B cell (primary cell): ENCODE results near the gene NAV2. TPM values are rescaled to one million over a fixed set of nuclear protein-coding genes. Genes with fewer than 3 reads are reported as not detected.

ENCODE experiments used
- ATAC-seq: fragments of 200-7000 bp; cut with Tn5 transposase; one replicate; pipeline ENCODE4 v1.10.0; 2021; ENCODE audit warnings: low read depth, mild to moderate bottlenecking, moderate number of reproducible peaks, moderate library complexity
- CTCF ChIA-PET: fragments of 350-600 bp; sonication (Branson Sonifier 250); formaldehyde crosslinking; loops from one replicate; lab custom pipeline; 2021; ENCODE audit warnings: antibody characterized with exemption, inconsistent platforms; lab: Charles Lee
- POLR2A ChIA-PET: fragments of 350-600 bp; sonication (Branson Sonifier 250); formaldehyde crosslinking; loops from one replicate; lab custom pipeline; 2021; ENCODE audit warnings: antibody characterized with exemption; lab: Charles Lee
- DNase-seq: peaks from one replicate; pipeline ENCODE4 v3.0.0; 2013
- H2AFZ ChIP-seq: 2 replicates; pipeline ENCODE4 v1.6.1; 2012; ENCODE audit warnings: mild to moderate bottlenecking, low read depth, low read length; ENCODE audit not compliant: insufficient read depth, poor library complexity, severe bottlenecking
- H3K27ac ChIP-seq, 2 donors: 1 replicate in 1 of 2; 2 replicates in 1 of 2; pipeline ENCODE4 v1.5.1; 2012 to 2013; ENCODE audit warnings: low read length in 2 of 2, mild to moderate bottlenecking in 2 of 2, moderate library complexity in 1 of 2
- H3K27me3 ChIP-seq, 4 experiments: fragments of 200-600 bp in 1 of 4; sonication (generic) in 1 of 4; replicated peaks in 1 of 4; 1 replicate in 2 of 4; 2 replicates in 2 of 4; pipeline versions ENCODE4 v1.6.1 to v1.7.0; 2013 to 2016; ENCODE audit warnings: low read length in 3 of 4, mild to moderate bottlenecking in 2 of 4, mixed read lengths in 1 of 4, moderate library complexity in 1 of 4; ENCODE audit not compliant: insufficient read depth in 4 of 4, control insufficient read depth in 3 of 4; ENCODE audit errors: control extremely low read depth in 1 of 4
- H3K36me3 ChIP-seq, 2 experiments: replicated peaks in 1 of 2; 1 replicate in 1 of 2; 2 replicates in 1 of 2; pipeline versions ENCODE4 v1.6.1 to v1.7.1; 2013; ENCODE audit warnings: low read length in 1 of 2; ENCODE audit not compliant: insufficient read depth in 2 of 2, control insufficient read depth in 1 of 2; ENCODE audit errors: control extremely low read depth in 1 of 2, extremely low read depth in 1 of 2
- H3K4me1 ChIP-seq, 2 donors: fragments of 200-600 bp in 1 of 2; sonication (generic) in 1 of 2; 1 replicate in 1 of 2; 2 replicates in 1 of 2; pipeline versions ENCODE4 v1.5.1 to v1.6.1; 2013 to 2017; ENCODE audit warnings: low read length in 2 of 2; ENCODE audit not compliant: control insufficient read depth in 2 of 2, insufficient read depth in 2 of 2
- H3K4me2 ChIP-seq: replicated peaks from 2 replicates; pipeline ENCODE3; 2012; ENCODE audit warnings: mild to moderate bottlenecking, low read depth, low read length; ENCODE audit not compliant: poor library complexity, severe bottlenecking
- H3K4me3 ChIP-seq, 5 experiments: fragments of 200-600 bp in 1 of 5; sonication (generic) in 1 of 5; 1 replicate in 3 of 5; 2 replicates in 2 of 5; pipeline versions ENCODE4 v1.5.1 to v1.7.0; 2011 to 2016; ENCODE audit warnings: low read length in 4 of 5, mild to moderate bottlenecking in 4 of 5, low read depth in 2 of 5, control low read depth in 1 of 5, moderate library complexity in 1 of 5; ENCODE audit not compliant: insufficient read depth in 1 of 5; ENCODE audit errors: control extremely low read depth in 1 of 5, extremely low read depth in 1 of 5
- H3K79me2 ChIP-seq: fragments of 200-600 bp; sonication (generic); one replicate; pipeline ENCODE4 v1.6.0; 2016; ENCODE audit warnings: low read length; ENCODE audit not compliant: control insufficient read depth, insufficient read depth
- H3K9ac ChIP-seq: fragments of 200-600 bp; sonication (generic); 2 replicates; pipeline ENCODE4 v1.6.1; 2017; ENCODE audit warnings: mild to moderate bottlenecking, low read length, moderate library complexity
- H3K9me3 ChIP-seq, 3 donors: one replicate each; pipeline versions ENCODE4 v1.6.1 to v1.7.1; 2013; ENCODE audit warnings: low read length in 2 of 3; ENCODE audit not compliant: control insufficient read depth in 2 of 3, insufficient read depth in 1 of 3; ENCODE audit errors: control extremely low read depth in 1 of 3
- H4K20me1 ChIP-seq: 2 replicates; pipeline ENCODE4 v1.6.0; 2012; ENCODE audit warnings: mild to moderate bottlenecking, low read length; ENCODE audit not compliant: insufficient read depth, control insufficient read depth, poor library complexity, severe bottlenecking
- H3K27ac Mint-ChIP-seq: one replicate; pipeline ENCODE4 v1.8.0; 2021; ENCODE audit warnings: mixed read lengths
- H3K27me3 Mint-ChIP-seq: one replicate; pipeline ENCODE4 v1.8.0; 2021; ENCODE audit warnings: mixed read lengths
- H3K4me1 Mint-ChIP-seq: one replicate; pipeline ENCODE4 v1.8.0; 2021; ENCODE audit warnings: mixed read lengths
- H3K4me3 Mint-ChIP-seq: one replicate; pipeline ENCODE4 v1.8.0; 2021; ENCODE audit warnings: mixed read lengths
- H3K9me3 Mint-ChIP-seq: one replicate; pipeline ENCODE4 v1.8.0; 2022; ENCODE audit warnings: mixed read lengths; ENCODE audit not compliant: insufficient read depth
- CTCF ChIP-seq: fragments of 200-600 bp; IDR thresholded peaks from one replicate; pipeline ENCODE4 v1.8.0; 2022; ENCODE audit warnings: antibody characterized with exemption, mild to moderate bottlenecking
- EZH2 ChIP-seq: IDR thresholded peaks from 2 replicates; pipeline ENCODE4 v1.6.1; 2012; ENCODE audit warnings: borderline replicate concordance, low read depth, mild to moderate bottlenecking, moderate library complexity, low read length; ENCODE audit not compliant: insufficient read depth, poor library complexity, severe bottlenecking
- WGBS: methylation state at CpG from one replicate; pipeline ENCODE4 v1.1.5; 2013; ENCODE audit warnings: missing lambda C conversion rate; ENCODE audit not compliant: insufficient coverage; 5-methylcytosine and 5-hydroxymethylcytosine counted together
- intact Hi-C: fragments of 100-400 bp; cut with micrococcal nuclease; formaldehyde crosslinking; loops from one replicate; pipeline ENCODE4 v1.10.0; 2022
- polyA plus RNA-seq: library from polyadenylated mRNA; depleted of rRNA; stranded (reverse); fragments of >200 nt; gene quantifications from 2 replicates; pipeline ENCODE4 v1.2.3, GENCODE V29; 2012
- total RNA-seq, 2 donors: library from RNA; stranded (reverse); fragments of 120-200 nt in 1 of 2; gene quantifications; 1 replicate in 1 of 2; 2 replicates in 1 of 2; pipeline versions ENCODE4 v1.2.3 to v1.2.4, GENCODE V29; 2013 to 2022

Gene NAV2
- total and polyA plus RNA-seq, 2 donors (not counting 1 experiment from before 2014, with no cell fraction given), result 0.82 to 22.2 TPM

GRCh38 chr11:19779740-19780139 lies 67.1 kb downstream of the NAV2 start:
- Histone ChIP-seq H4K20me1 (no peaks in the 10 kb centered on the region), H3K4me3 (no peak overlapping the region), H3K9me3 (no peaks in the 10 kb centered on the region), H3K36me3 (no peaks in the 10 kb centered on the region), H2AFZ (no peak overlapping the region), H3K4me2 (no peak overlapping the region), H3K27me3 (peaks cover 0 to 13% (median 0%) of the 10 kb centered on the region in 4 experiments), H3K9ac (no peak overlapping the region), H3K27ac (no peak overlapping the region), H3K4me1 (peaks cover 15 to 22% of the 10 kb centered on the region in 2 donors), H3K79me2 (peaks cover 3% of the 10 kb centered on the region)
- no peak for DNase-seq
- WGBS, result no CpG with 5 or more reads among the region's 2 CpGs
- no peak for ATAC-seq
- Mint-ChIP-seq H3K4me1 (peaks cover 23% of the 10 kb centered on the region), H3K4me3 (no peak overlapping the region), H3K27me3 (peaks cover 48% of the 10 kb centered on the region), H3K9me3 (no peaks in the 10 kb centered on the region), H3K27ac (no peak overlapping the region)
- ChIA-PET CTCF (interaction anchor here (2.1 kb wide), 1 partner anchor 21 kb away, joined by 5 read pairs; no protein-coding TSS in a partner anchor), POLR2A (no interaction called here)
- no peak for TF ChIP-seq CTCF
- TF ChIP-seq EZH2, result no peak
- intact Hi-C loops, result no loop called here

- Histone ChIP-seq H2AFZ (no peak overlapping the region), H3K9ac (no peak overlapping the region), H3K27me3 (peaks cover 0 to 10% (median 0%) of the 10 kb centered on the region in 4 experiments), H4K20me1 (no peaks in the 10 kb centered on the region), H3K9me3 (no peaks in the 10 kb centered on the region), H3K36me3 (no peaks in the 10 kb centered on the region), H3K79me2 (peaks cover 3% of the 10 kb centered on the region), H3K4me1 (peaks cover 14 to 20% of the 10 kb centered on the region in 2 donors), H3K27ac (no peak overlapping the region), H3K4me3 (no peak overlapping the region), H3K4me2 (no peak overlapping the region)
- peaks cover 16% of the 10 kb centered on the region for H3K4me1 Mint-ChIP-seq
- TF ChIP-seq CTCF, result no peak
- TF ChIP-seq EZH2, result no peak
- no peak overlapping the region for H3K4me3 Mint-ChIP-seq
- ChIA-PET CTCF (interaction anchor here (0.7 to 1.6 kb wide), 2 partner anchors 11 to 934 kb away, joined by 3 to 4 read pairs; no protein-coding TSS in a partner anchor), POLR2A (no interaction called here)
- no peak overlapping the region for H3K27ac Mint-ChIP-seq
- WGBS, result 100% methylated on average over 1 of the region's 1 CpG
- ATAC-seq, result no peak
- H3K9me3 Mint-ChIP-seq, result no peaks in the 10 kb centered on the region
- H3K27me3 Mint-ChIP-seq, result peaks cover 38% of the 10 kb centered on the region
- intact Hi-C loops, result no loop called here
- no peak for DNase-seq
These were observed 68.7 kb downstream of the NAV2 start for GRCh38 chr11:19781351-19781750.
